ENCODE results near the gene TMEM165.

DNA sequence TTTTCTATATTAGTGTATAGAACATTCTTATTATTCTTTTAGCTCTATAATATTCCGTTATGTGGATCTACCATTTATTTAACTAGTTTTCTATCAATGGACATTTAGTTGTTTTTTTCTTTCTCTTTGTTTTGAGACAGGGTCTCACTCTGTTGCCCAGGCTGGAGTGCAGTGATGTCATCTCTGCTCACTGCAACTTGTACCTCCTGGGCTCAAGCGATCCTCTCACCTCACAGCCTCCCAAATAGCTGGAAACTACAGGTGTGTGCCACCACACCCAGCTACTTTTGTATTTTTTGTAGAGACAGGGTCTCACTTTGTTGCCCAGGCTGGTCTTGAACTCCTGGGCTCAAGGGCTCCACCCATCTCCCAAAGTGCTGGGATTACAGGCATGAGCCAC lies 10.8 kb downstream of the TMEM165 start:
- TF ChIP-seq, protein P1, sequence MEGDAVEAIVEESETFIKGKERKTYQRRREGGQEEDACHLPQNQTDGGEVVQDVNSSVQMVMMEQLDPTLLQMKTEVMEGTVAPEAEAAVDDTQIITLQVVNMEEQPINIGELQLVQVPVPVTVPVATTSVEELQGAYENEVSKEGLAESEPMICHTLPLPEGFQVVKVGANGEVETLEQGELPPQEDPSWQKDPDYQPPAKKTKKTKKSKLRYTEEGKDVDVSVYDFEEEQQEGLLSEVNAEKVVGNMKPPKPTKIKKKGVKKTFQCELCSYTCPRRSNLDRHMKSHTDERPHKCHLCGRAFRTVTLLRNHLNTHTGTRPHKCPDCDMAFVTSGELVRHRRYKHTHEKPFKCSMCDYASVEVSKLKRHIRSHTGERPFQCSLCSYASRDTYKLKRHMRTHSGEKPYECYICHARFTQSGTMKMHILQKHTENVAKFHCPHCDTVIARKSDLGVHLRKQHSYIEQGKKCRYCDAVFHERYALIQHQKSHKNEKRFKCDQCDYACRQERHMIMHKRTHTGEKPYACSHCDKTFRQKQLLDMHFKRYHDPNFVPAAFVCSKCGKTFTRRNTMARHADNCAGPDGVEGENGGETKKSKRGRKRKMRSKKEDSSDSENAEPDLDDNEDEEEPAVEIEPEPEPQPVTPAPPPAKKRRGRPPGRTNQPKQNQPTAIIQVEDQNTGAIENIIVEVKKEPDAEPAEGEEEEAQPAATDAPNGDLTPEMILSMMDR (IDR thresholded peaks at IDR 0.05) = no peak
- no peak for TF ChIP-seq EZH2 (IDR thresholded peaks at IDR 0.05; ENCODE audit: borderline replicate concordance, insufficient read depth, low read depth, low read length, poor library complexity, severe bottlenecking)

Data from B cell (primary cell).